Measurements from ENCODE around the gene NFASC. TPM values are rescaled to one million over a fixed set of nuclear protein-coding genes. Genes with fewer than 3 reads are reported as not detected.

The NFASC gene
- total RNA-seq, 2 donors from 2014 or later: 4.4 to 7.6 TPM

GRCh38 chr1:204947338-204947737, 76.7 kb downstream of the NFASC start:
- Histone ChIP-seq H3K36me3 (replicated peaks in 1 of 2; ENCODE audit: insufficient read depth in 1 of 2, low read depth in 2 of 2) (no peaks in the 10 kb centered on the region), H3K4me3 (no peak overlapping the region), H3K4me1 (no peaks in the 10 kb centered on the region), H3K27ac (no peak overlapping the region), H3K27me3 (no peaks in the 10 kb centered on the region), H3K9me3 (no peaks in the 10 kb centered on the region)
- TF ChIP-seq POLR2A (IDR thresholded peaks at IDR 0.05) (no peak), CTCF (IDR thresholded peaks at IDR 0.05) (no peak)
- WGBS, 2 donors: 76 to 84% methylated on average over 8 of the region's 8 CpGs
- DNase-seq (no peak), ATAC-seq (no peak)
- intact Hi-C loops (cut with DNase I): no loop called here

GRCh38 chr1:204947747-204948146, 77.1 kb downstream of the NFASC start:
- TF ChIP-seq POLR2A (IDR thresholded peaks at IDR 0.05): no peak
- TF ChIP-seq CTCF (IDR thresholded peaks at IDR 0.05): no peak
- H3K4me1 ChIP-seq: no peaks in the 10 kb centered on the region
- no peaks in the 10 kb centered on the region for H3K36me3 ChIP-seq (replicated peaks in 1 of 2; ENCODE audit: insufficient read depth in 1 of 2, low read depth in 2 of 2)
- no peak overlapping the region for H3K4me3 ChIP-seq
- intact Hi-C loops (cut with DNase I): no loop called here
- DNase-seq (no peak), ATAC-seq (no peak)
- H3K9me3 ChIP-seq: no peaks in the 10 kb centered on the region
- no peaks in the 10 kb centered on the region for H3K27me3 ChIP-seq
- 50 to 53% methylated on average over 6 of the region's 6 CpGs for WGBS, 2 donors
- H3K27ac ChIP-seq: no peak overlapping the region

- ATAC-seq (no peak), DNase-seq (no peak)
- no peak for TF ChIP-seq POLR2A (IDR thresholded peaks at IDR 0.05)
- no peak for TF ChIP-seq CTCF (IDR thresholded peaks at IDR 0.05)
- no peak overlapping the region for H3K27ac ChIP-seq
- no peak overlapping the region for H3K4me3 ChIP-seq
- no peaks in the 10 kb centered on the region for H3K27me3 ChIP-seq
- WGBS, 2 donors: 54 to 67% methylated on average over 13 of the region's 13 CpGs
- no peaks in the 10 kb centered on the region for H3K36me3 ChIP-seq (replicated peaks in 1 of 2; ENCODE audit: insufficient read depth in 1 of 2, low read depth in 2 of 2)
- intact Hi-C loops (cut with DNase I): no loop called here
- H3K9me3 ChIP-seq: no peaks in the 10 kb centered on the region
- H3K4me1 ChIP-seq: no peaks in the 10 kb centered on the region
Observed at GRCh38 chr1:204950353-204951001, 79.8 kb downstream of the NFASC start.

- intact Hi-C loops (cut with DNase I): no loop called here
- Histone ChIP-seq H3K9me3 (no peaks in the 10 kb centered on the region), H3K4me3 (no peak overlapping the region), H3K36me3 (replicated peaks in 1 of 2; ENCODE audit: insufficient read depth in 1 of 2, low read depth in 2 of 2) (no peaks in the 10 kb centered on the region), H3K27ac (no peak overlapping the region), H3K4me1 (peaks cover 10% of the 10 kb centered on the region), H3K27me3 (no peaks in the 10 kb centered on the region)
- WGBS, 2 donors: 59 to 65% methylated on average over 11 of the region's 11 CpGs
- DNase-seq: no peak
- TF ChIP-seq CTCF (IDR thresholded peaks at IDR 0.05) (no peak), POLR2A (IDR thresholded peaks at IDR 0.05) (no peak)
- ATAC-seq: no peak
Observed at GRCh38 chr1:204958317-204959307, 88.0 kb downstream of the NFASC start.
